CD14-positive monocyte (primary cell): ENCODE measurements around the gene CCDC8. TPM values are rescaled to one million over a fixed set of nuclear protein-coding genes. Genes with fewer than 3 reads are reported as not detected.

Experiments used
- DNase-seq, 3 donors: peaks; one replicate each; pipeline ENCODE4 v3.0.0-alpha.2; 2011 to 2022
- H2AFZ ChIP-seq: 2 replicates; pipeline ENCODE4 v1.6.0; 2012; ENCODE audit warnings: mild to moderate bottlenecking, low read depth, low read length, inconsistent platforms; ENCODE audit not compliant: insufficient read depth, poor library complexity, severe bottlenecking
- H3K27ac ChIP-seq, 2 donors: 1 replicate in 1 of 2; 2 replicates in 1 of 2; pipeline ENCODE4 v1.5.1; 2012 to 2013; ENCODE audit warnings: low read length in 2 of 2, control low read depth in 1 of 2, inconsistent platforms in 1 of 2, low read depth in 1 of 2, mild to moderate bottlenecking in 1 of 2
- H3K27me3 ChIP-seq, 2 donors: one replicate each; pipeline versions ENCODE4 v1.6.0 to v1.6.1; 2011 to 2013; ENCODE audit warnings: low read length in 2 of 2; ENCODE audit not compliant: control insufficient read depth in 2 of 2, insufficient read depth in 2 of 2
- H3K36me3 ChIP-seq, 2 donors: replicated peaks in 1 of 2; 1 replicate in 1 of 2; 2 replicates in 1 of 2; pipeline versions ENCODE4 v1.5.1 to v1.6.1; 2012 to 2013; ENCODE audit warnings: low read length in 2 of 2, control low read depth in 1 of 2, inconsistent platforms in 1 of 2, mild to moderate bottlenecking in 1 of 2; ENCODE audit not compliant: insufficient read depth in 2 of 2, control insufficient read depth in 1 of 2
- H3K4me1 ChIP-seq, 2 donors: 1 replicate in 1 of 2; 2 replicates in 1 of 2; pipeline versions ENCODE4 v1.5.1 to v1.6.1; 2012 to 2013; ENCODE audit warnings: low read length in 2 of 2, control low read depth in 1 of 2, inconsistent platforms in 1 of 2, mild to moderate bottlenecking in 1 of 2, moderate library complexity in 1 of 2; ENCODE audit not compliant: insufficient read depth in 2 of 2, control insufficient read depth in 1 of 2
- H3K4me2 ChIP-seq: replicated peaks from 2 replicates; pipeline ENCODE3; 2012; ENCODE audit warnings: low read length, moderate library complexity, mild to moderate bottlenecking; ENCODE audit not compliant: poor library complexity, severe bottlenecking; ENCODE audit errors: extremely low read depth
- H3K4me3 ChIP-seq, 3 experiments: fragments of 200-600 bp in 1 of 3; sonication (generic) in 1 of 3; replicated peaks in 1 of 3; 1 replicate in 2 of 3; 2 replicates in 1 of 3; pipeline ENCODE4 v1.5.1; 2011 to 2013; ENCODE audit warnings: low read length in 3 of 3, mild to moderate bottlenecking in 3 of 3, control low read depth in 2 of 3, low read depth in 2 of 3, inconsistent platforms in 1 of 3, moderate library complexity in 1 of 3
- H3K79me2 ChIP-seq: 2 replicates; pipeline ENCODE4 v1.6.0; 2012; ENCODE audit warnings: mild to moderate bottlenecking, control low read depth, inconsistent platforms, low read length, moderate library complexity; ENCODE audit not compliant: insufficient read depth
- H3K9ac ChIP-seq: 2 replicates; pipeline ENCODE4 v1.6.0; 2017; ENCODE audit warnings: low read length, mild to moderate bottlenecking; ENCODE audit not compliant: insufficient read depth, poor library complexity, severe bottlenecking
- H3K9me3 ChIP-seq, 2 donors: replicated peaks in 1 of 2; 1 replicate in 1 of 2; 2 replicates in 1 of 2; pipeline versions ENCODE4 v1.5.1 to v1.6.1; 2012 to 2013; ENCODE audit warnings: low read length in 2 of 2, control low read depth in 1 of 2; ENCODE audit not compliant: control insufficient read depth in 1 of 2, insufficient read depth in 1 of 2
- H4K20me1 ChIP-seq: 2 replicates; pipeline ENCODE4 v1.6.0; 2012; ENCODE audit warnings: mild to moderate bottlenecking, low read length, control low read depth, moderate library complexity; ENCODE audit not compliant: insufficient read depth
- H3K27ac Mint-ChIP-seq, 7 donors: one replicate each; pipeline ENCODE4 v1.8.0; 2020; ENCODE audit warnings: mild to moderate bottlenecking in 7 of 7, mixed read lengths in 7 of 7, moderate library complexity in 6 of 7, inconsistent platforms in 2 of 7
- H3K27me3 Mint-ChIP-seq, 3 donors: one replicate each; pipeline ENCODE4 v1.8.0; 2021 to 2022; ENCODE audit warnings: low read depth in 3 of 3, mild to moderate bottlenecking in 3 of 3, mixed read lengths in 3 of 3, moderate library complexity in 3 of 3, inconsistent platforms in 1 of 3
- H3K36me3 Mint-ChIP-seq, 2 donors: one replicate each; pipeline ENCODE4 v1.8.0; 2020; ENCODE audit warnings: mixed read lengths in 2 of 2, inconsistent platforms in 1 of 2, mild to moderate bottlenecking in 1 of 2
- H3K4me1 Mint-ChIP-seq: one replicate; pipeline ENCODE4 v1.8.0; 2020; ENCODE audit warnings: mild to moderate bottlenecking, mixed read lengths
- H3K4me3 Mint-ChIP-seq, 2 donors: one replicate each; pipeline ENCODE4 v1.8.0; 2020; ENCODE audit warnings: mild to moderate bottlenecking in 2 of 2, mixed read lengths in 2 of 2, moderate library complexity in 1 of 2
- H3K9me3 Mint-ChIP-seq, 7 donors: one replicate each; pipeline ENCODE4 v1.8.0; 2020 to 2022; ENCODE audit warnings: mixed read lengths in 7 of 7, mild to moderate bottlenecking in 6 of 7, moderate library complexity in 6 of 7, inconsistent platforms in 2 of 7
- CTCF ChIP-seq: fragments of 200-600 bp; IDR thresholded peaks from one replicate; pipeline ENCODE4 v1.8.0; 2022; ENCODE audit warnings: antibody characterized with exemption, mild to moderate bottlenecking
- WGBS: methylation state at CpG from one replicate; pipeline ENCODE4 v1.1.5; 2013; ENCODE audit warnings: missing lambda C conversion rate; ENCODE audit not compliant: insufficient coverage; 5-methylcytosine and 5-hydroxymethylcytosine counted together
- intact Hi-C, 2 donors: fragments of 100-400 bp; cut with micrococcal nuclease; formaldehyde crosslinking; loops; one replicate each; pipeline versions ENCODE4 v1.15.0 to v1.15.1; 2023
- polyA plus RNA-seq, 3 donors: library from polyadenylated mRNA; depleted of rRNA in 1 of 3; unstranded in 2 of 3; stranded (reverse) in 1 of 3; fragments of 300-500 nt in 2 of 3; fragments of >200 nt in 1 of 3; fragmentation: Illumina TruSeq in 2 of 3; gene quantifications; 1 replicate in 2 of 3; 2 replicates in 1 of 3; pipeline ENCODE4 v1.2.3, GENCODE V29; 2012 to 2021

CCDC8 gene
- polyA plus RNA-seq, 3 donors = not detected

- Histone ChIP-seq H3K4me1 (no peaks in the 10 kb centered on the region), H3K9me3 (peaks cover 0 to 3% of the 10 kb centered on the region in 2 donors), H3K36me3 (no peaks in the 10 kb centered on the region), H2AFZ (no peak overlapping the region), H3K4me2 (no peak overlapping the region), H3K27me3 (peaks cover 0 to 3% of the 10 kb centered on the region in 2 donors), H3K4me3 (no peak overlapping the region), H3K9ac (no peak overlapping the region), H4K20me1 (no peaks in the 10 kb centered on the region), H3K79me2 (no peaks in the 10 kb centered on the region), H3K27ac (no peak overlapping the region)
- Mint-ChIP-seq H3K9me3 (peaks cover 0 to 12% (median 6%) of the 10 kb centered on the region in 7 donors), H3K27ac (no peak overlapping the region), H3K27me3 (peaks cover 4 to 21% (median 10%) of the 10 kb centered on the region in 3 donors), H3K4me3 (no peak overlapping the region), H3K36me3 (no peaks in the 10 kb centered on the region), H3K4me1 (peaks cover 2% of the 10 kb centered on the region)
- no peak for TF ChIP-seq CTCF
- DNase-seq = no peak
- 47% methylated on average over 4 of the region's 5 CpGs for WGBS
- intact Hi-C loops = no loop called here
These were observed 34.5 kb upstream of the CCDC8 start for GRCh38 chr19:46447824-46448223.

GRCh38 chr19:46447006-46447405 is 33.6 kb upstream of the CCDC8 start:
- Mint-ChIP-seq H3K4me3 (no peak overlapping the region), H3K27ac (no peak overlapping the region), H3K9me3 (peaks cover 0 to 12% (median 6%) of the 10 kb centered on the region in 7 donors), H3K36me3 (no peaks in the 10 kb centered on the region), H3K4me1 (peaks cover 2% of the 10 kb centered on the region), H3K27me3 (peaks cover 4 to 21% (median 12%) of the 10 kb centered on the region in 3 donors)
- no peaks in the 10 kb centered on the region for H4K20me1 ChIP-seq
- no peak for TF ChIP-seq CTCF
- no peak overlapping the region for H2AFZ ChIP-seq
- WGBS = no CpG with 5 or more reads among the region's 3 CpGs
- DNase-seq = no peak
- no peak overlapping the region for H3K27ac ChIP-seq
- no peaks in the 10 kb centered on the region for H3K36me3 ChIP-seq
- intact Hi-C loops = no loop called here
- no peaks in the 10 kb centered on the region for H3K79me2 ChIP-seq
- no peak overlapping the region for H3K9ac ChIP-seq
- H3K27me3 ChIP-seq = peaks cover 0 to 3% of the 10 kb centered on the region in 2 donors
- H3K4me3 ChIP-seq = no peak overlapping the region
- peaks cover 0 to 3% of the 10 kb centered on the region in 2 donors for H3K9me3 ChIP-seq
- H3K4me1 ChIP-seq = no peaks in the 10 kb centered on the region
- H3K4me2 ChIP-seq = no peak overlapping the region
